ENCODE data around the gene ARL5C.

Gene ARL5C

GRCh38 chr17:39198186-39198566, 32.2 kb upstream of the ARL5C start:
- no peak overlapping the region for H3K4me3 ChIP-seq (ENCODE audit: low read length)

DNA sequence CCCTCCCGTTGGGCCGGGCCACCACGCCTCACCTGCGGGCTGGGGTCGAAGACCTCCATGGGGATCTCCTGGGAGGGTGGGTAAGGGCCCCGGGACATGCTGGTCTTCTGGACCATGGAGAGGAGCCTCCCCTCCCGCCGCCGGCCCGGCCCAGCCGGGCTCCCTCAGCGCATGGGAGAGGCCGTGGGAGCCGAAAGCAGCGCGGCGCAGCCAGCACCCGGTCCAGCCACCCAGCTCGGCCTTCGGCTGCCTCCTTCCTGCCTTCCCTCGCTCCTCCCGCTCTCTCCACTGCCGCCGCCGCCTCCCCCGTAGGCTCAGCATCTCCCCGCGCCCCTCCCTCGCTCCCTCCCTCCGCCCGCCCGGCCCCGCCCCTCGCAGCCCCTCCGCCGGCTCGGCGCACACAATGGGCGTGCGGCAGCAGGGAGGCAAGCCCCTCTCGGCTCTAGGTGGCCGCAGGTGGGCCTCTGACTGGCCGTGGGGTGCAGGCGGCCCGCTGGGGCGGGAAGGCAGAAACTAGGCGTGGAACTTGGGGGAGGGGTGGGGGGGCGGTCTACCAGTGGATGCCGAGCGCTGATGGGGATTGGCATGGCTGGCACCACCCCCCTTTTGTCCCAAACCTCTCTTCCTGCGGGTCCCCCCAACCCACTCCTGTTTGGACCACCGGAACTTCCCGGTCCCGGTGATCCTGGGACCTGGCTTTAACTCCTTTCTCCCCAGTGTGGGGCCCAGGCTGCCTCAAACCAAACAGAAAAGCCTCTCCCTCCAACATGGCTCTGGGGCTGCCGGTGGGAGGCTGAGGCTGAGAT, 31.6 kb upstream of the ARL5C start, which contains the start of gene CACNB1:
Gene CACNB1, minus strand, starts transcription at position 290 of the 806 bp plus-strand sequence. Its CDS starts 174 bp downstream, at position 116.
- DNase-seq (ENCODE audit: low read depth): peak; percentile 72
- peak within 1 kb of the TSS; percentile 62 for H3K4me3 ChIP-seq (ENCODE audit: low read length)
- TF ChIP-seq, protein P1, sequence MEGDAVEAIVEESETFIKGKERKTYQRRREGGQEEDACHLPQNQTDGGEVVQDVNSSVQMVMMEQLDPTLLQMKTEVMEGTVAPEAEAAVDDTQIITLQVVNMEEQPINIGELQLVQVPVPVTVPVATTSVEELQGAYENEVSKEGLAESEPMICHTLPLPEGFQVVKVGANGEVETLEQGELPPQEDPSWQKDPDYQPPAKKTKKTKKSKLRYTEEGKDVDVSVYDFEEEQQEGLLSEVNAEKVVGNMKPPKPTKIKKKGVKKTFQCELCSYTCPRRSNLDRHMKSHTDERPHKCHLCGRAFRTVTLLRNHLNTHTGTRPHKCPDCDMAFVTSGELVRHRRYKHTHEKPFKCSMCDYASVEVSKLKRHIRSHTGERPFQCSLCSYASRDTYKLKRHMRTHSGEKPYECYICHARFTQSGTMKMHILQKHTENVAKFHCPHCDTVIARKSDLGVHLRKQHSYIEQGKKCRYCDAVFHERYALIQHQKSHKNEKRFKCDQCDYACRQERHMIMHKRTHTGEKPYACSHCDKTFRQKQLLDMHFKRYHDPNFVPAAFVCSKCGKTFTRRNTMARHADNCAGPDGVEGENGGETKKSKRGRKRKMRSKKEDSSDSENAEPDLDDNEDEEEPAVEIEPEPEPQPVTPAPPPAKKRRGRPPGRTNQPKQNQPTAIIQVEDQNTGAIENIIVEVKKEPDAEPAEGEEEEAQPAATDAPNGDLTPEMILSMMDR (IDR thresholded peaks at IDR 0.05; ENCODE audit: insufficient read depth, low read depth, low read length, missing control alignments): no peak

More at GRCh38 chr17:39198186-39198566, 32.2 kb upstream of the ARL5C start:
- DNase-seq (ENCODE audit: low read depth): no peak
- TF ChIP-seq, protein P1 (IDR thresholded peaks at IDR 0.05; ENCODE audit: insufficient read depth, low read depth, low read length, missing control alignments): no peak

DNA sequence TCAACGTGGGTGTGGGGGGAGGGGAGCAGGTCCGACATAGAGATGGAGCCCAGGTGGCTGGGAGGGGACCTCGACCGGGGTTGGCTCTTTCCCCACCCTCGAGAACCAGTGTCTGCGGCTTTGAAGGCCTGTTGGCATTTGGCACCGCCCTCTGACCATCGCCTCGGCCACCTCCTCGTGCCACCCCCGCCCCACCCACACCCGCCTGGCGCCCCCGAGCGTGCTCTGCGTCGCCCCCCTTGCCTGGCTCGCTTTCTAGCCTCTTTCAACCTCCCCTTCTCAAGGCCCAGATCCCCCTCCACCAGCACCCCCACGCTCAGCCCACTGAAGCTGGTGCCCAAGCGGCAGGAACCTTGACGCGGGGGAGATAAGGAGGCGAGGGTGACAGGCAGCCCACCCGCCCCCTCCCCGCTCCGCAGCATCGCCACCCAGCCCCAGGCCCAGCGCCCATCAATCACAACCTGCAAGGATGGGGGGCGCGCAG, 30.9 kb upstream of the ARL5C start:
- DNase-seq (ENCODE audit: low read depth): no peak
- TF ChIP-seq, protein P1 (IDR thresholded peaks at IDR 0.05; ENCODE audit: insufficient read depth, low read depth, low read length, missing control alignments): no peak
- peak overlapping the region; percentile 62 for H3K4me3 ChIP-seq (ENCODE audit: low read length)

DNA sequence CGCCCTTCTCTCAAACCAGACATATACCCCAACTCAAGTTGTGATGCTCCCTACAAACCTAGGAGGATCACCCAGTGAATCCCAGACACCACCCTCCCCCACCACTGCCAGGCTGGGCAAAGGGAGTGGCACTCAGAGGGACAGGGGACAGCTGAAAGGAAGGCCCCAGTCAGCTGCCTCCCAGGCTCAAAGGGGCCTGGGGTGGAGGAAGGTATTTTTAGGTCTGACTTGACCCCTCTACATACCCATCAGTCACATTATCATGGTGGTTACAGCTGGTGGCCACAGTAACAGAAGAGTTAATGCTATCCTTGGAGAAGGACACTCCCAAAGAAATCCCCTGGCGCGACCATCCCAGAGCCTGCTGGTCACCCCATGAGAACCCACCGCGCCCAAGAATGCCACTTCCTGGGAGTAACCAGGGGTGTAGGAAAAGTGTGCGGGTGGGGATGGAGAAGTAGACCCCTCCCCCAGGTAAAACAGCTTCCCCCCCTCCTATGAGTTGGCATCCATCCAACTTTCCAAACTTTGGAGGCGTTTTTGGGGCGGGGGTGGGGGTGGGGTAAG, 30.4 kb upstream of the ARL5C start:
- H3K4me3 ChIP-seq (ENCODE audit: low read length): peak overlapping the region; percentile 62
- TF ChIP-seq, protein P1 (IDR thresholded peaks at IDR 0.05; ENCODE audit: insufficient read depth, low read depth, low read length, missing control alignments): no peak
- DNase-seq (ENCODE audit: low read depth): no peak

GRCh38 chr17:39195568-39196160, 29.7 kb upstream of the ARL5C start:
- no peak overlapping the region for H3K4me3 ChIP-seq (ENCODE audit: low read length)
- peak; percentile 51 for DNase-seq (ENCODE audit: low read depth)
- TF ChIP-seq, protein P1 (IDR thresholded peaks at IDR 0.05; ENCODE audit: insufficient read depth, low read depth, low read length, missing control alignments): no peak

GRCh38 chr17:39194985-39195524, 29.1 kb upstream of the ARL5C start:
- no peak overlapping the region for H3K4me3 ChIP-seq (ENCODE audit: low read length)
- TF ChIP-seq, protein P1 (IDR thresholded peaks at IDR 0.05; ENCODE audit: insufficient read depth, low read depth, low read length, missing control alignments): no peak
- DNase-seq (ENCODE audit: low read depth): no peak
